ENCODE measurements around the gene OLFM1.

OLFM1 gene

DNA sequence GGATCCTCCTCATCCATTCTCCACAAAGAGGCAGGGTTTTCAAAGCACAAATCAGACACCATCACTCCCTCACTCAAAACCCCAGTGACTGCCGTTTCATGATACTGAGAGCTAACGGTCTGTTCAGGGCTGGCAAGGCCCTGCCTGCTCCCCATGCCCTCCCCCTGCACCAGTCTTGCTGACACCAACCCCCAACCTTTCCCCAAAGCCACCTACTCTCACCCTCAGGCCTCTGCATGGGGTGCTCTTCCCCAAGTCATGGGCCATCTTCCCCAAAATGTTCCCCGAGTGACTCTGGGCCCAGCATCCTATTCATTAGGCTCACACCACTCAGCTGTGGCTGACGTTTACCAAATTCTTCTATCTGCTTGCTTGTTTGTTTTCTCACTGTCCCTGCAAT, 21.7 kb upstream of the OLFM1 start:
- Histone ChIP-seq H3K4me1 (ENCODE audit: low read depth, poor library complexity, severe bottlenecking) (no peaks in the 10 kb centered on the region), H3K4me2 (no peak overlapping the region), H3K27ac (no peak overlapping the region), H3K4me3 (IDR thresholded peaks at IDR 0.05; ENCODE audit: insufficient read depth, low read depth, low read length) (no peak overlapping the region), H2AFZ (ENCODE audit: low read depth) (no peak overlapping the region), H3K36me3 (ENCODE audit: insufficient read depth) (no peaks in the 10 kb centered on the region), H3K27me3 (ENCODE audit: insufficient read depth, low read depth) (peaks cover 4% of the 10 kb centered on the region; the same call in 1 of the 2 replicates), H3K9ac (no peak overlapping the region), H3K79me2 (ENCODE audit: insufficient read depth, low read depth) (no peaks in the 10 kb centered on the region), H4K20me1 (ENCODE audit: insufficient read depth) (no peaks in the 10 kb centered on the region)
- TF ChIP-seq, protein P1, sequence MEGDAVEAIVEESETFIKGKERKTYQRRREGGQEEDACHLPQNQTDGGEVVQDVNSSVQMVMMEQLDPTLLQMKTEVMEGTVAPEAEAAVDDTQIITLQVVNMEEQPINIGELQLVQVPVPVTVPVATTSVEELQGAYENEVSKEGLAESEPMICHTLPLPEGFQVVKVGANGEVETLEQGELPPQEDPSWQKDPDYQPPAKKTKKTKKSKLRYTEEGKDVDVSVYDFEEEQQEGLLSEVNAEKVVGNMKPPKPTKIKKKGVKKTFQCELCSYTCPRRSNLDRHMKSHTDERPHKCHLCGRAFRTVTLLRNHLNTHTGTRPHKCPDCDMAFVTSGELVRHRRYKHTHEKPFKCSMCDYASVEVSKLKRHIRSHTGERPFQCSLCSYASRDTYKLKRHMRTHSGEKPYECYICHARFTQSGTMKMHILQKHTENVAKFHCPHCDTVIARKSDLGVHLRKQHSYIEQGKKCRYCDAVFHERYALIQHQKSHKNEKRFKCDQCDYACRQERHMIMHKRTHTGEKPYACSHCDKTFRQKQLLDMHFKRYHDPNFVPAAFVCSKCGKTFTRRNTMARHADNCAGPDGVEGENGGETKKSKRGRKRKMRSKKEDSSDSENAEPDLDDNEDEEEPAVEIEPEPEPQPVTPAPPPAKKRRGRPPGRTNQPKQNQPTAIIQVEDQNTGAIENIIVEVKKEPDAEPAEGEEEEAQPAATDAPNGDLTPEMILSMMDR (conservative IDR thresholded peaks at IDR 0.05; ENCODE audit: low read depth, low read length): no peak

DNA sequence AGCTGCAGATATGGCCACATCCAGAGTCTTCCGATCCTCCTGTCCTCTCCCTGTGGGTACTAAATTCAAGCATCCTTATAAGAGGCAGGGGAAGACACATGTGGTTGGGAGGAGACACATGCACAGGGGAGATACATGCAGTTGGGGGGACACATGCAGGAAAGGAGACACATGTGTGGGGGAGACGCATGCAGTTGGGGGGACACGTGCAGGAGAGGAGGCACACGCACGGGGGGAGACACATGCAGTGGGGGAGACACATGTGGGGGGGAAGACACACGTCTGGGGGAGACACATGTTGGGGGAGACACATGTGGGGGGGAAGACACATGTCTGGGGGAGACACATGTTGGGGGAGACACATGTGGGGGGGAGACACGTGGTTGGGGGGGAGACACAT, 21.2 kb upstream of the OLFM1 start:
- no peaks in the 10 kb centered on the region for H3K79me2 ChIP-seq (ENCODE audit: insufficient read depth, low read depth)

DNA sequence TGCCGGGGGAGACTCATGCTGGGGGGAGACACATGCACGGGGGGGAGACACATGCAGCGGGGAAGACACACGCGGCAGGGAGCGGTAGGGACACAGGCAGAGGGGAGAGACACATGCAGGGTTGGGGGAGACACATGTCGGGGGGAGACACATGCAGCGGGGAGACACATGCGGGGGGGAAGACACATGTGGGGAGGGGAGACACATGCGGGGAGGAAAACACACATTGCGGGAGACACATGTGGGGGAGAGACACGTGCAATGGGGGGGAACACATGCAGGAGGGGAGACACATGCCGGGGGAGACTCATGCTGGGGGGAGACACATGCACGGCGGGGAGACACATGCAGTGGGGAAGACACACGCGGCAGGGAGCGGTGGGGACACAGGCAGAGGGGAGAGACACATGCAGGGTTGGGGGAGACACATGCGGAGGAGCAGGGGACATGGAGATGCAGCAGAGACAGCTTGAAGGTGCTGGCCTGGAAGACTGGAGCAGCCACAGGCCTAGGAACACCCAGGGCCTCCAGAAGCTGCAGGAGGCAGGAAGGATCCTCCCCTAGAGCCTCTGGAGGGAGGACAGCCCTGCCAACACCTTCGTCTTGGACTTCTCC, 20.3 kb upstream of the OLFM1 start:
- Histone ChIP-seq H3K4me3 (IDR thresholded peaks at IDR 0.05; ENCODE audit: insufficient read depth, low read depth, low read length) (no peak overlapping the region), H3K27me3 (ENCODE audit: insufficient read depth, low read depth) (peaks cover 6% of the 10 kb centered on the region; the same call in 1 of the 2 replicates), H3K9ac (no peak overlapping the region), H3K4me1 (ENCODE audit: low read depth, poor library complexity, severe bottlenecking) (no peaks in the 10 kb centered on the region), H3K36me3 (ENCODE audit: insufficient read depth) (no peaks in the 10 kb centered on the region), H3K79me2 (ENCODE audit: insufficient read depth, low read depth) (no peaks in the 10 kb centered on the region), H3K27ac (no peak overlapping the region), H4K20me1 (ENCODE audit: insufficient read depth) (no peaks in the 10 kb centered on the region), H3K4me2 (no peak overlapping the region), H2AFZ (ENCODE audit: low read depth) (no peak overlapping the region)
- TF ChIP-seq, protein P1 (conservative IDR thresholded peaks at IDR 0.05; ENCODE audit: low read depth, low read length): no peak

More for the DNA sequence above, 21.2 kb upstream of the OLFM1 start:
- no peak overlapping the region for H3K4me3 ChIP-seq (IDR thresholded peaks at IDR 0.05; ENCODE audit: insufficient read depth, low read depth, low read length)
- H3K4me1 ChIP-seq (ENCODE audit: low read depth, poor library complexity, severe bottlenecking): no peaks in the 10 kb centered on the region
- TF ChIP-seq, protein P1 (conservative IDR thresholded peaks at IDR 0.05; ENCODE audit: low read depth, low read length): no peak
- H3K36me3 ChIP-seq (ENCODE audit: insufficient read depth): no peaks in the 10 kb centered on the region
- no peak overlapping the region for H3K9ac ChIP-seq
- no peak overlapping the region for H3K4me2 ChIP-seq
- H4K20me1 ChIP-seq (ENCODE audit: insufficient read depth): no peaks in the 10 kb centered on the region
- H3K27me3 ChIP-seq (ENCODE audit: insufficient read depth, low read depth): peaks cover 5% of the 10 kb centered on the region; the same call in 1 of the 2 replicates
- H2AFZ ChIP-seq (ENCODE audit: low read depth): no peak overlapping the region
- H3K27ac ChIP-seq: no peak overlapping the region

DNA sequence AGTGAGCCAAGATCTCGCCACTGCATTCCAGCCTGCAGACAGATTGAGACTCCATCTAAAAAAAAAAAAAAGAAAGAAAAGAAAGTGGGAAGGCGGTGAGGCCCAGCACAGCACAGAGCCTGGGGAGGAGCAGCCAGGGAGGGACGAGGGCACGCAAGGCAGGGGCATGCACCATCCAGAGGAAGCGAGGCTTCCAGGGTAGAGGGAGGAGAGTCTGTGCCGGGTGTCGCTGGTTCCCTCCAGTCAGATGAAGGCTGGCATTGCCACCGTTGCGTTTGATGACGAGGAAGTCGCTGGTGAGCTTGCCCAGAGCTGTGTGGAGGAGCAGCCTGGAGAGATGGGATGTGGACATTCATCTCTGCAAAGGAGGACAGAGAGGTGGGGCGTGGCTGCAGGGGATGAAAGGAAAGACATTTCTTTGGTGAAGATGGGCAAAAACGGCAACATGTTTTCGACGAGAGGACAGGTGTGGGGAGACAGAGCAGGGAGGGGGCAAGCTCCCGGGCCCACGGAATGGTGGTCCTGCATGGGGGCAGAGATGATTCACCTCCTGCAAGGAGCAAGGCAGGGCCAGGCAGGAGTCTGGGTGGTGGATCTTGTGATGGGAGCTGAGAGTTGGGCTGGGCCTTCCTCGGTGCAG, 18.6 kb upstream of the OLFM1 start:
- TF ChIP-seq, protein P1 (conservative IDR thresholded peaks at IDR 0.05; ENCODE audit: low read depth, low read length): no peak
- no peak overlapping the region for H3K4me3 ChIP-seq (IDR thresholded peaks at IDR 0.05; ENCODE audit: insufficient read depth, low read depth, low read length)
- H3K4me1 ChIP-seq (ENCODE audit: low read depth, poor library complexity, severe bottlenecking): no peaks in the 10 kb centered on the region
- H3K4me2 ChIP-seq: no peak overlapping the region
- no peak overlapping the region for H3K27ac ChIP-seq
- H3K9ac ChIP-seq: no peak overlapping the region
- no peaks in the 10 kb centered on the region for H4K20me1 ChIP-seq (ENCODE audit: insufficient read depth)
- H2AFZ ChIP-seq (ENCODE audit: low read depth): no peak overlapping the region
- no peaks in the 10 kb centered on the region for H3K79me2 ChIP-seq (ENCODE audit: insufficient read depth, low read depth)
- no peaks in the 10 kb centered on the region for H3K36me3 ChIP-seq (ENCODE audit: insufficient read depth)
- peaks cover 9% of the 10 kb centered on the region; the same call in 1 of the 2 replicates for H3K27me3 ChIP-seq (ENCODE audit: insufficient read depth, low read depth)

Data from KMS-11 (cell line).